Pancreas (tissue), 10 donors: ENCODE data around the gene ALS2. TPM values are rescaled to one million over a fixed set of nuclear protein-coding genes. Genes with fewer than 3 reads are reported as not detected.

Source experiments
- ATAC-seq, 4 donors: fragments of 200-7000 bp; cut with Tn5 transposase; one replicate each; pipeline versions ENCODE4 v1.8.0 to v1.9.1; 2020; ENCODE audit warnings: mild to moderate bottlenecking in 4 of 4, moderate library complexity in 4 of 4
- DNase-seq, 6 donors: peaks; one replicate each; pipeline ENCODE4 v3.0.0-alpha.2; 2020
- FAIRE-seq: peaks from 2 replicates; lab custom pipeline; 2012; peaks lifted over from hg19 to GRCh38; lab: Jason Lieb, UNC
- H3K27ac ChIP-seq, 4 donors: fragments of 200-600 bp; sonication (generic); 1 replicate in 3 of 4; 2 replicates in 1 of 4; pipeline versions ENCODE4 v1.5.0 to v1.8.0; 2020
- H3K27me3 ChIP-seq, 4 donors: fragments of 200-600 bp; one replicate each; pipeline ENCODE4 v1.8.0; 2021
- H3K36me3 ChIP-seq, 3 donors: fragments of 200-600 bp; sonication (generic) in 1 of 3; one replicate each; pipeline versions ENCODE4 v1.5.0 to v1.8.0; 2020 to 2021
- H3K4me1 ChIP-seq, 3 donors: fragments of 200-600 bp; one replicate each; pipeline ENCODE4 v1.8.0; 2021
- H3K4me3 ChIP-seq, 4 donors: fragments of 200-600 bp; sonication (generic) in 2 of 4; one replicate each; pipeline versions ENCODE4 v1.5.0 to v1.8.0; 2020 to 2021
- H3K9me3 ChIP-seq, 4 donors: fragments of 200-600 bp; one replicate each; pipeline ENCODE4 v1.8.0; 2021
- CTCF ChIP-seq, 4 donors: fragments of 200-600 bp; sonication (generic) in 3 of 4; IDR thresholded peaks; one replicate each; pipeline versions ENCODE4 v1.5.0 to v1.8.0; 2021; ENCODE audit warnings: antibody characterized with exemption in 4 of 4
- WGBS, 2 donors: extraction: QIAGEN DNeasy Blood & Tissue Kit; methylation state at CpG; one replicate each; pipeline ENCODE4 v1.1.7; 2013; 5-methylcytosine and 5-hydroxymethylcytosine counted together
- intact Hi-C, 3 donors: fragments of 100-400 bp; cut with DNase I; formaldehyde crosslinking; loops; one replicate each; pipeline versions ENCODE4 v1.11.1 to v1.14.2; 2022
- polyA plus RNA-seq, 2 donors: library from polyadenylated mRNA; stranded (reverse); fragments of 200-250 nt; gene quantifications; one replicate each; pipeline ENCODE4 v1.2.3, GENCODE V29; 2013
- total RNA-seq, 6 donors: library from RNA; stranded (reverse); fragmentation: NEBNext Ultra II Directional in 4 of 6; extraction: Animal tissue kit (Norgen Biotek cat#: 25700) in 4 of 6; gene quantifications; one replicate each; pipeline versions ENCODE4 v1.2.1 to v1.2.4, GENCODE V29; 2021 to 2023
- donor health status: healthy with polysubstance abuse.
- donor health status: DM: no; HTN: no; CAD: no; lungs with moderate emphysema.
- donor health status: DM: no; HTN: no; CAD: no.
- donor health status: control.
- donor health status: control.
- donor health status: Bipolar disorder and iron deficiency.
- donor health status: DM: yes; HTN: yes; CAD: no.
- donor health status: DM: no; HTN: no; CAD: no.
- donor health status: DM: no; HTN: no; CAD: no.
- donor health status: DM: yes; HTN: yes; CAD: no.

Gene ALS2
- total and polyA plus RNA-seq, 8 donors = 4.8 to 12.9 (median 6.9) TPM

GRCh38 chr2:201735486-201735885 is 45.2 kb downstream of the ALS2 start:
- DNase-seq (no peak), ATAC-seq (no peak), FAIRE-seq (no peak)
- WGBS, 2 donors = 32 to 41% methylated on average over 2 of the region's 2 CpGs
- Histone ChIP-seq H3K27ac (no peak overlapping the region), H3K4me3 (no peak overlapping the region), H3K36me3 (peaks cover 0 to 16% (median 0%) of the 10 kb centered on the region in 3 donors), H3K4me1 (no peaks in the 10 kb centered on the region), H3K27me3 (no peaks in the 10 kb centered on the region), H3K9me3 (no peaks in the 10 kb centered on the region)
- intact Hi-C loops = no loop called here
- TF ChIP-seq CTCF (IDR thresholded peaks at IDR 0.05) = no peak

- Histone ChIP-seq H3K4me3 (no peak overlapping the region), H3K4me1 (no peaks in the 10 kb centered on the region), H3K36me3 (peaks cover 0 to 16% (median 0%) of the 10 kb centered on the region in 3 donors), H3K9me3 (no peaks in the 10 kb centered on the region), H3K27me3 (no peaks in the 10 kb centered on the region), H3K27ac (no peak overlapping the region)
- FAIRE-seq (no peak), ATAC-seq (no peak), DNase-seq (no peak)
- 95 to 96% methylated on average over 4 of the region's 4 CpGs for WGBS, 2 donors
- TF ChIP-seq CTCF (IDR thresholded peaks at IDR 0.05) = no peak
- intact Hi-C loops = no loop called here
Observed at GRCh38 chr2:201734111-201734510, 46.6 kb downstream of the ALS2 start.

- DNase-seq (no peak), ATAC-seq (no peak), FAIRE-seq (no peak)
- Histone ChIP-seq H3K36me3 (peaks cover 0 to 16% (median 3%) of the 10 kb centered on the region in 3 donors), H3K9me3 (no peaks in the 10 kb centered on the region), H3K27ac (no peak overlapping the region), H3K27me3 (no peaks in the 10 kb centered on the region), H3K4me3 (no peak overlapping the region), H3K4me1 (no peaks in the 10 kb centered on the region)
- intact Hi-C loops = no loop called here
- TF ChIP-seq CTCF (IDR thresholded peaks at IDR 0.05) = no peak
- 89 to 93% methylated on average over 1 of the region's 1 CpG for WGBS, 2 donors
Observed at GRCh38 chr2:201733544-201733943, 47.2 kb downstream of the ALS2 start.

GRCh38 chr2:201730651-201731285 is 50.0 kb downstream of the ALS2 start:
- TF ChIP-seq CTCF (IDR thresholded peaks at IDR 0.05) = no peak
- Histone ChIP-seq H3K27me3 (no peaks in the 10 kb centered on the region), H3K4me3 (no peak overlapping the region), H3K4me1 (no peaks in the 10 kb centered on the region), H3K27ac (no peak overlapping the region), H3K36me3 (peaks cover 0 to 32% (median 3%) of the 10 kb centered on the region in 3 donors), H3K9me3 (no peaks in the 10 kb centered on the region)
- WGBS, 2 donors = 88 to 92% methylated on average over 5 of the region's 5 CpGs
- no peak for DNase-seq
- no peak for ATAC-seq
- intact Hi-C loops = no loop called here
- no peak for FAIRE-seq

GRCh38 chr2:201715459-201715858 is 65.3 kb downstream of the ALS2 start:
- H3K9me3 ChIP-seq = no peaks in the 10 kb centered on the region
- peak; percentile 99 to 100 (median 100) for ATAC-seq
- peaks cover 0 to 11% (median 11%) of the 10 kb centered on the region in 3 donors for H3K4me1 ChIP-seq
- TF ChIP-seq CTCF (IDR thresholded peaks at IDR 0.05) = peak in 3 of 4 donors; percentile 22 to 42 (median 22)
- no peak for FAIRE-seq
- H3K27ac ChIP-seq = peak overlapping the region in 2 of 4 donors; percentile 53 to 63
- peaks cover 0 to 3% (median 0%) of the 10 kb centered on the region in 3 donors for H3K36me3 ChIP-seq
- no peaks in the 10 kb centered on the region for H3K27me3 ChIP-seq
- 23 to 28% methylated on average over 6 of the region's 6 CpGs for WGBS, 2 donors
- peak; percentile 80 to 88 (median 83) for DNase-seq
- H3K4me3 ChIP-seq = no peak overlapping the region
- intact Hi-C loops = no loop called here
